ENCODE results near the gene GRB10.
"Not testable (repeated sequence)": the region's sequence is repeated elsewhere in the genome, so short reads cannot be mapped to it uniquely, and the experiment has no call there.

Gene GRB10

DNA sequence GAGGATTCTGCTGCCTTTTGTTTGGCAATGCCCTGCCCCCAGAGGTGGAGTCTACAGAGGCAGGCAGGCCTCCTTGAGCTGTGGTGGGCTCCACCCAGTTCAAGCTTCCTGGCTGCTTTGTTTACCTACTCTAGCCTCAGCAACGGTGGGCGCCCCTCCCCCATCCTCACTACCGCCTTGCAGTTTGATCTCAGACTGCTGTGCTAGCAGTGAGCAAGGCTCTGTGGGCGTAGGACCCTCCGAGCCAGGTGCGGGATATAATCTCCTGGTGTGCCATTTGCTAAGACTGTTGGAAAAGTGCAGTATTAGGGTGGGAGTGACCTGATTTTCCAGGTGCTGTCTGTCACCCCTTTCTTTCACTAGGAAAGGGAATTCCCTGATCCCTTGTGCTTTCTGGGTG is 206.3 kb downstream of the GRB10 start:
- H3K9me3 ChIP-seq (replicated peaks in 1 of 2; ENCODE audit: control insufficient read depth in 2 of 2, insufficient read depth in 1 of 2, low read depth in 1 of 2, low read length in 2 of 2); H3K79me1 ChIP-seq (ENCODE audit: low read depth, low read length); H2AK5ac ChIP-seq (ENCODE audit: low read depth, low read length); H4K91ac ChIP-seq (ENCODE audit: low read depth, low read length, poor library complexity); H3K4me1 ChIP-seq (ENCODE audit: control insufficient read depth in 2 of 2, insufficient read depth in 1 of 2, low read depth in 1 of 2, low read length in 2 of 2); H3K18ac ChIP-seq (ENCODE audit: low read length); H2BK120ac ChIP-seq (ENCODE audit: low read depth, low read length); H3K14ac ChIP-seq (ENCODE audit: low read length); H3K36me3 ChIP-seq (replicated peaks in 1 of 2; ENCODE audit: control insufficient read depth in 2 of 2, insufficient read depth in 2 of 2, low read length in 2 of 2); H3K27ac ChIP-seq (replicated peaks; ENCODE audit: low read length); H3K23ac ChIP-seq (ENCODE audit: low read depth, low read length, poor library complexity); H3K27me3 ChIP-seq (ENCODE audit: control insufficient read depth in 3 of 3, insufficient read depth in 3 of 3, low read depth in 1 of 3, low read length in 3 of 3); H3K4me2 ChIP-seq (ENCODE audit: insufficient read depth, low read length, poor library complexity, severe bottlenecking); H2BK12ac ChIP-seq (ENCODE audit: low read length); H3K9ac ChIP-seq (ENCODE audit: low read depth, low read length, poor library complexity); H2BK15ac ChIP-seq (ENCODE audit: low read length); H2AFZ ChIP-seq (ENCODE audit: low read length); H3K4me3 ChIP-seq (ENCODE audit: low read length in 2 of 2); H3K4ac ChIP-seq (ENCODE audit: low read length); H2BK5ac ChIP-seq (ENCODE audit: low read length); H4K8ac ChIP-seq (ENCODE audit: low read depth, low read length); DNase-seq (ENCODE audit: low spot score): not testable (repeated sequence)
- WGBS, 2 donors (ENCODE audit: extremely low coverage in 2 of 2, insufficient read length in 2 of 2, insufficient replicate concordance in 1 of 2): no CpG with 5 or more reads among the region's 6 CpGs

DNA sequence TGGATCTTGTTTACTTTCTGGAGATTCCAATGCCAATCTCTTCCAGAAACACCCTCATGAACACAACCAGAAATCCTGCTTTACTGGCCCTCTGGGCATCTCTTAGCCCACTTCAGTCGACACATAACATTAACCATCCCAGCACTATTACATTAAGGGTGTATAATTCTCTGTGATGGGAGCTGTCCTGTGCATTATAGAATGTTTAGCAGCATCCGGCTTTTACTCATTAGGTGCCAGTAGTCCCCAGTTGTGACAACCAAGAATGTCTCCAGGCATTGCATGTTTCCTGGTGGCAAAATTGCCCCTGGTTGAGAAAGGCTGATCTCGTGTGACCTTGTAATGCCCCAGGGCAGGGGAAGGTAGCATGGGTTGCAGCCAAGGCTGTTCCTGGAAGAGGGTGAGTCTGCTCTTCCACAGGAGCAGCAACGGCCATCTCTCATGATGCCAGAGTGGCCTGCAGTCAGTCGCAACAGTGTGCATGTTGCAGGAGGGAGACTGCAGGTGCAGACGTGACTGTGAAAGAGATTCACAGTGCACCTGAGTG is 214.9 kb downstream of the GRB10 start:
- H2BK5ac ChIP-seq (ENCODE audit: low read length): no peak overlapping the region
- peaks cover 0 to 6% (median 2%) of the 10 kb centered on the region in 3 experiments for H3K27me3 ChIP-seq (ENCODE audit: control insufficient read depth in 3 of 3, insufficient read depth in 3 of 3, low read depth in 1 of 3, low read length in 3 of 3)
- H2BK15ac ChIP-seq (ENCODE audit: low read length): no peak overlapping the region
- H3K9me3 ChIP-seq (replicated peaks in 1 of 2; ENCODE audit: control insufficient read depth in 2 of 2, insufficient read depth in 1 of 2, low read depth in 1 of 2, low read length in 2 of 2): no peaks in the 10 kb centered on the region
- DNase-seq (ENCODE audit: low spot score): no peak
- no peak overlapping the region for H3K9ac ChIP-seq (ENCODE audit: low read depth, low read length, poor library complexity)
- no peak overlapping the region for H3K4ac ChIP-seq (ENCODE audit: low read length)
- H3K14ac ChIP-seq (ENCODE audit: low read length): no peak overlapping the region
- H2AK5ac ChIP-seq (ENCODE audit: low read depth, low read length): no peak overlapping the region
- H2AFZ ChIP-seq (ENCODE audit: low read length): no peak overlapping the region
- H3K23ac ChIP-seq (ENCODE audit: low read depth, low read length, poor library complexity): no peak overlapping the region
- H3K36me3 ChIP-seq (replicated peaks in 1 of 2; ENCODE audit: control insufficient read depth in 2 of 2, insufficient read depth in 2 of 2, low read length in 2 of 2): no peaks in the 10 kb centered on the region
- no peak overlapping the region for H3K18ac ChIP-seq (ENCODE audit: low read length)
- H2BK120ac ChIP-seq (ENCODE audit: low read depth, low read length): no peak overlapping the region
- H3K4me3 ChIP-seq (ENCODE audit: low read length in 2 of 2): peak overlapping the region in 1 of 2 donors; percentile 18
- H3K27ac ChIP-seq (replicated peaks; ENCODE audit: low read length): no peak overlapping the region
- no peak overlapping the region for H2BK12ac ChIP-seq (ENCODE audit: low read length)
- no peaks in the 10 kb centered on the region for H3K79me1 ChIP-seq (ENCODE audit: low read depth, low read length)
- no peaks in the 10 kb centered on the region for H3K4me1 ChIP-seq (ENCODE audit: control insufficient read depth in 2 of 2, insufficient read depth in 1 of 2, low read depth in 1 of 2, low read length in 2 of 2)
- H4K8ac ChIP-seq (ENCODE audit: low read depth, low read length): no peak overlapping the region
- no peak overlapping the region for H3K4me2 ChIP-seq (ENCODE audit: insufficient read depth, low read length, poor library complexity, severe bottlenecking)
- WGBS, 2 donors (ENCODE audit: extremely low coverage in 2 of 2, insufficient read length in 2 of 2, insufficient replicate concordance in 1 of 2): no CpG with 5 or more reads among the region's 6 CpGs
- no peak overlapping the region for H4K91ac ChIP-seq (ENCODE audit: low read depth, low read length, poor library complexity)

DNA sequence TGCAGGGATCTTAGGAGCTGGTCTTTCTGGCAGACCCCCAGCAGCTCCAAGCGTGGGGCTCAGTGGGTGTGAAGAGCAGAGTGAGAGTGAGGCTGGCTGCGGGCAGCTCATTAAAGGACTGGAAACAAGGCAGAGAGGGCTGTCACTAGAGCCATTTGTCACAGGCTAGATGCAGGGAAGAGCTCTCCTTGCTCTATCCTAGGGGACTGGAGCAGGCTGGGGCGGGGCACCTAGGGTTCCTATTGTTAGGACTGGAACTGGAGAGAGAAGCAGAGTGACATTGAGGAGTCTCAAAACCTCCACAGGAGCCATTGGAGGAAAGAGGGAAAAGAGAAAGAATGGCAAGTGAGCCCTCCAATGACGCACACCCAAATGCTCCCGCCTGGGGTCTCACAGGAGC is 216.7 kb downstream of the GRB10 start:
- Histone ChIP-seq H3K27ac (replicated peaks; ENCODE audit: low read length) (no peak overlapping the region), H3K79me1 (ENCODE audit: low read depth, low read length) (peaks cover 1% of the 10 kb centered on the region), H4K8ac (ENCODE audit: low read depth, low read length) (no peak overlapping the region), H3K36me3 (replicated peaks in 1 of 2; ENCODE audit: control insufficient read depth in 2 of 2, insufficient read depth in 2 of 2, low read length in 2 of 2) (no peaks in the 10 kb centered on the region), H2AK5ac (ENCODE audit: low read depth, low read length) (no peak overlapping the region), H2BK12ac (ENCODE audit: low read length) (no peak overlapping the region), H3K4me2 (ENCODE audit: insufficient read depth, low read length, poor library complexity, severe bottlenecking) (no peak overlapping the region), H3K4ac (ENCODE audit: low read length) (no peak overlapping the region), H2AFZ (ENCODE audit: low read length) (no peak overlapping the region), H3K4me3 (ENCODE audit: low read length in 2 of 2) (no peak overlapping the region), H3K9me3 (replicated peaks in 1 of 2; ENCODE audit: control insufficient read depth in 2 of 2, insufficient read depth in 1 of 2, low read depth in 1 of 2, low read length in 2 of 2) (peaks cover 0 to 2% of the 10 kb centered on the region in 2 donors), H2BK15ac (ENCODE audit: low read length) (no peak overlapping the region), H2BK5ac (ENCODE audit: low read length) (no peak overlapping the region), H3K9ac (ENCODE audit: low read depth, low read length, poor library complexity) (no peak overlapping the region), H3K27me3 (ENCODE audit: control insufficient read depth in 3 of 3, insufficient read depth in 3 of 3, low read depth in 1 of 3, low read length in 3 of 3) (peaks cover 0 to 6% (median 2%) of the 10 kb centered on the region in 3 experiments), H3K14ac (ENCODE audit: low read length) (no peak overlapping the region), H4K91ac (ENCODE audit: low read depth, low read length, poor library complexity) (no peak overlapping the region), H3K18ac (ENCODE audit: low read length) (no peak overlapping the region), H2BK120ac (ENCODE audit: low read depth, low read length) (no peak overlapping the region), H3K4me1 (ENCODE audit: control insufficient read depth in 2 of 2, insufficient read depth in 1 of 2, low read depth in 1 of 2, low read length in 2 of 2) (peaks cover 0 to 10% of the 10 kb centered on the region in 2 donors), H3K23ac (ENCODE audit: low read depth, low read length, poor library complexity) (no peak overlapping the region)
- DNase-seq (ENCODE audit: low spot score): no peak
- no CpG with 5 or more reads among the region's 5 CpGs for WGBS, 2 donors (ENCODE audit: extremely low coverage in 2 of 2, insufficient read length in 2 of 2, insufficient replicate concordance in 1 of 2)

DNA sequence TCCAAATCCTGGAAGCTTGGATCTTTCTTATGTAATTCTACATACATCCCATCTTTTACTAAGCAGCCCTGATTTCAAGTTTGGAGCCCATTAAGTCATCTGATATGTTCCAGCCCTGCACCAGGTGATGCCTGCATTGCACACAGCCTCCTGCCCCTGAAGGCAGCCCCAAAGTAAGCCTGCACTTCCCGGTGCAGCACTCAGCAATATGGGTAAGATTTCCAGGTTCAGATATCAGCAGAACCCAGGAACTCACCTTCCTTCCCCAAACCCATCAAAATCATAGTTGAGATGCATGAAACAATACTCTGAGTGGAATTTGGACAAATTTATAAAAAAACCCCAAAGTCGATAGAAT is 217.2 kb downstream of the GRB10 start:
- DNase-seq (ENCODE audit: low spot score): no peak

More for the DNA sequence above, 217.2 kb downstream of the GRB10 start:
- Histone ChIP-seq H3K9me3 (replicated peaks in 1 of 2; ENCODE audit: control insufficient read depth in 2 of 2, insufficient read depth in 1 of 2, low read depth in 1 of 2, low read length in 2 of 2) (peaks cover 0 to 2% of the 10 kb centered on the region in 2 donors), H3K18ac (ENCODE audit: low read length) (no peak overlapping the region), H4K8ac (ENCODE audit: low read depth, low read length) (no peak overlapping the region), H4K91ac (ENCODE audit: low read depth, low read length, poor library complexity) (no peak overlapping the region), H2BK120ac (ENCODE audit: low read depth, low read length) (no peak overlapping the region), H3K36me3 (replicated peaks in 1 of 2; ENCODE audit: control insufficient read depth in 2 of 2, insufficient read depth in 2 of 2, low read length in 2 of 2) (no peaks in the 10 kb centered on the region), H2BK15ac (ENCODE audit: low read length) (no peak overlapping the region), H3K4me1 (ENCODE audit: control insufficient read depth in 2 of 2, insufficient read depth in 1 of 2, low read depth in 1 of 2, low read length in 2 of 2) (peaks cover 0 to 13% of the 10 kb centered on the region in 2 donors), H2BK12ac (ENCODE audit: low read length) (no peak overlapping the region), H2AFZ (ENCODE audit: low read length) (no peak overlapping the region), H3K9ac (ENCODE audit: low read depth, low read length, poor library complexity) (no peak overlapping the region), H3K14ac (ENCODE audit: low read length) (no peak overlapping the region), H3K4me2 (ENCODE audit: insufficient read depth, low read length, poor library complexity, severe bottlenecking) (no peak overlapping the region), H3K27me3 (ENCODE audit: control insufficient read depth in 3 of 3, insufficient read depth in 3 of 3, low read depth in 1 of 3, low read length in 3 of 3) (peaks cover 0 to 6% (median 2%) of the 10 kb centered on the region in 3 experiments), H3K27ac (replicated peaks; ENCODE audit: low read length) (no peak overlapping the region), H2BK5ac (ENCODE audit: low read length) (no peak overlapping the region), H3K4me3 (ENCODE audit: low read length in 2 of 2) (no peak overlapping the region), H3K4ac (ENCODE audit: low read length) (no peak overlapping the region), H2AK5ac (ENCODE audit: low read depth, low read length) (no peak overlapping the region), H3K23ac (ENCODE audit: low read depth, low read length, poor library complexity) (no peak overlapping the region), H3K79me1 (ENCODE audit: low read depth, low read length) (peaks cover 1% of the 10 kb centered on the region)
- WGBS, 2 donors (ENCODE audit: extremely low coverage in 2 of 2, insufficient read length in 2 of 2, insufficient replicate concordance in 1 of 2): no CpG with 5 or more reads among the region's 2 CpGs
